GM23338 (cell line): ENCODE data around the gene HELZ. TPM values are rescaled to one million over a fixed set of nuclear protein-coding genes. Genes with fewer than 3 reads are reported as not detected.

Source experiments
- ATAC-seq: fragments of 200-7000 bp; cut with Tn5 transposase; 3 replicates; pipeline ENCODE4 v1.9.1; 2020
- DNase-seq: peaks from one replicate; pipeline ENCODE4 v3.0.0-alpha.2; 2015; ENCODE audit warnings: low spot score
- H2AFZ ChIP-seq: fragments of 200-600 bp; sonication (generic); 2 replicates; pipeline ENCODE4 v1.8.0; 2016; ENCODE audit warnings: antibody characterized with exemption, mild to moderate bottlenecking, moderate library complexity
- H3F3A ChIP-seq: fragments of 200-600 bp; sonication (generic); replicated peaks from 2 replicates; pipeline ENCODE4 v1.8.0; 2017; ENCODE audit warnings: antibody characterized with exemption, mixed run types, low read depth
- H3K27ac ChIP-seq: fragments of 200-600 bp; sonication (generic); 2 replicates; pipeline ENCODE4 v1.6.1; 2016; ENCODE audit warnings: low read depth
- H3K27me3 ChIP-seq: fragments of 200-600 bp; sonication (generic); 2 replicates; pipeline ENCODE4 v1.8.0; 2016; ENCODE audit warnings: mild to moderate bottlenecking, mixed run types, moderate library complexity; ENCODE audit not compliant: insufficient read depth
- H3K36me3 ChIP-seq: fragments of 200-600 bp; sonication (generic); 2 replicates; pipeline ENCODE4 v1.8.0; 2016; ENCODE audit warnings: mild to moderate bottlenecking; ENCODE audit not compliant: insufficient read depth
- H3K4me1 ChIP-seq: fragments of 200-600 bp; sonication (generic); 2 replicates; pipeline ENCODE4 v1.8.0; 2016; ENCODE audit warnings: mild to moderate bottlenecking, moderate library complexity; ENCODE audit not compliant: insufficient read depth
- H3K4me2 ChIP-seq: fragments of 200-600 bp; sonication (generic); 2 replicates; pipeline ENCODE4 v1.7.1; 2017; ENCODE audit warnings: mixed run types
- H3K4me3 ChIP-seq: fragments of 200-600 bp; sonication (generic); 2 replicates; pipeline ENCODE4 v1.6.1; 2016; ENCODE audit warnings: mixed run types
- H3K79me2 ChIP-seq: fragments of 200-600 bp; sonication (generic); replicated peaks from 2 replicates; pipeline ENCODE4 v1.8.0; 2017; ENCODE audit warnings: mild to moderate bottlenecking; ENCODE audit not compliant: insufficient read depth
- H3K9me2 ChIP-seq: fragments of 200-600 bp; sonication (generic); 2 replicates; pipeline ENCODE4 v1.8.0; 2017; ENCODE audit not compliant: insufficient read depth
- H4K20me1 ChIP-seq: fragments of 200-600 bp; sonication (generic); replicated peaks from 2 replicates; pipeline ENCODE4 v1.8.0; 2017; ENCODE audit warnings: mild to moderate bottlenecking; ENCODE audit not compliant: insufficient read depth
- H3K27ac Mint-ChIP-seq: 2 replicates; pipeline ENCODE4 v1.8.0; 2020; ENCODE audit warnings: inconsistent platforms, mild to moderate bottlenecking, moderate library complexity, mixed read lengths
- H3K27me3 Mint-ChIP-seq: 3 replicates; pipeline ENCODE4 v1.8.0; 2022; ENCODE audit warnings: low read depth, mild to moderate bottlenecking, moderate library complexity, mixed read lengths, inconsistent platforms; ENCODE audit not compliant: insufficient read depth, poor library complexity
- H3K36me3 Mint-ChIP-seq: 3 replicates; pipeline ENCODE4 v1.8.0; 2021; ENCODE audit warnings: low read depth, mild to moderate bottlenecking, inconsistent platforms, moderate library complexity, mixed read lengths
- H3K4me1 Mint-ChIP-seq: 3 replicates; pipeline ENCODE4 v1.8.0; 2020; ENCODE audit warnings: mild to moderate bottlenecking, inconsistent platforms, mixed read lengths
- H3K4me3 Mint-ChIP-seq: 3 replicates; pipeline ENCODE4 v1.8.0; 2021; ENCODE audit warnings: moderate library complexity, mild to moderate bottlenecking, inconsistent platforms, mixed read lengths
- H3K9me3 Mint-ChIP-seq: 3 replicates; pipeline ENCODE4 v1.8.0; 2020; ENCODE audit warnings: moderate library complexity, mild to moderate bottlenecking, inconsistent platforms, mixed read lengths
- CREB1 ChIP-seq: fragments of 250-450 bp; sonication (Bioruptor Pico); IDR thresholded peaks from 2 replicates; pipeline ENCODE4 v1.5.0; 2020; ENCODE audit warnings: low read depth, mild to moderate bottlenecking, moderate library complexity
- EZH2 ChIP-seq: fragments of 200-600 bp; sonication (generic); IDR thresholded peaks from one replicate; pipeline ENCODE4 v1.8.0; 2017; ENCODE audit warnings: antibody characterized with exemption, mild to moderate bottlenecking, low read depth; ENCODE audit not compliant: unreplicated experiment
- JUNB ChIP-seq: IDR thresholded peaks from one replicate; pipeline ENCODE4 v1.6.1; 2016; ENCODE audit warnings: antibody characterized with exemption; ENCODE audit not compliant: unreplicated experiment
- POLR2AphosphoS5 ChIP-seq: IDR thresholded peaks from 2 replicates; pipeline ENCODE4 v1.6.1; 2016; ENCODE audit warnings: antibody characterized with exemption, low read depth
- REST ChIP-seq: IDR thresholded peaks from one replicate; pipeline ENCODE4 v1.6.1; 2018; ENCODE audit warnings: antibody characterized with exemption; ENCODE audit not compliant: unreplicated experiment
- ZNF114 ChIP-seq: fragments of 250-450 bp; sonication (Bioruptor Pico); IDR thresholded peaks from 2 replicates; pipeline ENCODE4 v1.5.0; 2020; ENCODE audit warnings: mild to moderate bottlenecking, moderate library complexity
- polyA plus RNA-seq: library from polyadenylated mRNA; unstranded; fragments of >200 nt; fragmentation: Nextera tagmentation; extraction: Ambion mirVana; gene quantifications from 2 replicates; pipeline ENCODE4 v1.2.1, GENCODE V29; 2016
- total RNA-seq: library from RNA; depleted of rRNA; stranded (reverse); fragments of >200 nt; shearing (Covaris generic); gene quantifications from 2 replicates; pipeline ENCODE4 v1.2.3, GENCODE V29; 2014
- TF ChIP-seq, protein P1 (sequence below): fragments of 250-450 bp; sonication (Bioruptor Pico); IDR thresholded peaks from 2 replicates; pipeline ENCODE4 v1.5.0; 2020; ENCODE audit warnings: mild to moderate bottlenecking, moderate library complexity
- TF ChIP-seq, protein P2 (sequence below): IDR thresholded peaks from 2 replicates; pipeline ENCODE4 v1.6.1; 2016; ENCODE audit warnings: antibody characterized with exemption

The HELZ gene
- total and polyA plus RNA-seq, 2 experiments from 2014 or later: 38.9 to 62.0 TPM

GRCh38 chr17:67072885-67073284 is 172.1 kb downstream of the HELZ start:
- no peaks in the 10 kb centered on the region for H3K36me3 ChIP-seq
- H2AFZ ChIP-seq: no peak overlapping the region
- no peak overlapping the region for H3K4me3 ChIP-seq
- H3K27ac ChIP-seq: no peak overlapping the region
- no peak overlapping the region for H3K27ac Mint-ChIP-seq
- no peaks in the 10 kb centered on the region for H3K4me1 Mint-ChIP-seq
- no peaks in the 10 kb centered on the region for H3K9me2 ChIP-seq
- H3K4me1 ChIP-seq: no peaks in the 10 kb centered on the region
- no peaks in the 10 kb centered on the region for H3F3A ChIP-seq
- no peak overlapping the region for H3K4me2 ChIP-seq
- no peak overlapping the region for H3K4me3 Mint-ChIP-seq
- H3K9me3 Mint-ChIP-seq: no peaks in the 10 kb centered on the region
- ATAC-seq (no peak), DNase-seq (no peak)
- peaks cover 3% of the 10 kb centered on the region for H3K27me3 Mint-ChIP-seq
- no peaks in the 10 kb centered on the region for H3K27me3 ChIP-seq
- no peaks in the 10 kb centered on the region for H3K79me2 ChIP-seq
- no peaks in the 10 kb centered on the region for H3K36me3 Mint-ChIP-seq
- no peak for TF ChIP-seq JUNB
- TF ChIP-seq, protein P1, sequence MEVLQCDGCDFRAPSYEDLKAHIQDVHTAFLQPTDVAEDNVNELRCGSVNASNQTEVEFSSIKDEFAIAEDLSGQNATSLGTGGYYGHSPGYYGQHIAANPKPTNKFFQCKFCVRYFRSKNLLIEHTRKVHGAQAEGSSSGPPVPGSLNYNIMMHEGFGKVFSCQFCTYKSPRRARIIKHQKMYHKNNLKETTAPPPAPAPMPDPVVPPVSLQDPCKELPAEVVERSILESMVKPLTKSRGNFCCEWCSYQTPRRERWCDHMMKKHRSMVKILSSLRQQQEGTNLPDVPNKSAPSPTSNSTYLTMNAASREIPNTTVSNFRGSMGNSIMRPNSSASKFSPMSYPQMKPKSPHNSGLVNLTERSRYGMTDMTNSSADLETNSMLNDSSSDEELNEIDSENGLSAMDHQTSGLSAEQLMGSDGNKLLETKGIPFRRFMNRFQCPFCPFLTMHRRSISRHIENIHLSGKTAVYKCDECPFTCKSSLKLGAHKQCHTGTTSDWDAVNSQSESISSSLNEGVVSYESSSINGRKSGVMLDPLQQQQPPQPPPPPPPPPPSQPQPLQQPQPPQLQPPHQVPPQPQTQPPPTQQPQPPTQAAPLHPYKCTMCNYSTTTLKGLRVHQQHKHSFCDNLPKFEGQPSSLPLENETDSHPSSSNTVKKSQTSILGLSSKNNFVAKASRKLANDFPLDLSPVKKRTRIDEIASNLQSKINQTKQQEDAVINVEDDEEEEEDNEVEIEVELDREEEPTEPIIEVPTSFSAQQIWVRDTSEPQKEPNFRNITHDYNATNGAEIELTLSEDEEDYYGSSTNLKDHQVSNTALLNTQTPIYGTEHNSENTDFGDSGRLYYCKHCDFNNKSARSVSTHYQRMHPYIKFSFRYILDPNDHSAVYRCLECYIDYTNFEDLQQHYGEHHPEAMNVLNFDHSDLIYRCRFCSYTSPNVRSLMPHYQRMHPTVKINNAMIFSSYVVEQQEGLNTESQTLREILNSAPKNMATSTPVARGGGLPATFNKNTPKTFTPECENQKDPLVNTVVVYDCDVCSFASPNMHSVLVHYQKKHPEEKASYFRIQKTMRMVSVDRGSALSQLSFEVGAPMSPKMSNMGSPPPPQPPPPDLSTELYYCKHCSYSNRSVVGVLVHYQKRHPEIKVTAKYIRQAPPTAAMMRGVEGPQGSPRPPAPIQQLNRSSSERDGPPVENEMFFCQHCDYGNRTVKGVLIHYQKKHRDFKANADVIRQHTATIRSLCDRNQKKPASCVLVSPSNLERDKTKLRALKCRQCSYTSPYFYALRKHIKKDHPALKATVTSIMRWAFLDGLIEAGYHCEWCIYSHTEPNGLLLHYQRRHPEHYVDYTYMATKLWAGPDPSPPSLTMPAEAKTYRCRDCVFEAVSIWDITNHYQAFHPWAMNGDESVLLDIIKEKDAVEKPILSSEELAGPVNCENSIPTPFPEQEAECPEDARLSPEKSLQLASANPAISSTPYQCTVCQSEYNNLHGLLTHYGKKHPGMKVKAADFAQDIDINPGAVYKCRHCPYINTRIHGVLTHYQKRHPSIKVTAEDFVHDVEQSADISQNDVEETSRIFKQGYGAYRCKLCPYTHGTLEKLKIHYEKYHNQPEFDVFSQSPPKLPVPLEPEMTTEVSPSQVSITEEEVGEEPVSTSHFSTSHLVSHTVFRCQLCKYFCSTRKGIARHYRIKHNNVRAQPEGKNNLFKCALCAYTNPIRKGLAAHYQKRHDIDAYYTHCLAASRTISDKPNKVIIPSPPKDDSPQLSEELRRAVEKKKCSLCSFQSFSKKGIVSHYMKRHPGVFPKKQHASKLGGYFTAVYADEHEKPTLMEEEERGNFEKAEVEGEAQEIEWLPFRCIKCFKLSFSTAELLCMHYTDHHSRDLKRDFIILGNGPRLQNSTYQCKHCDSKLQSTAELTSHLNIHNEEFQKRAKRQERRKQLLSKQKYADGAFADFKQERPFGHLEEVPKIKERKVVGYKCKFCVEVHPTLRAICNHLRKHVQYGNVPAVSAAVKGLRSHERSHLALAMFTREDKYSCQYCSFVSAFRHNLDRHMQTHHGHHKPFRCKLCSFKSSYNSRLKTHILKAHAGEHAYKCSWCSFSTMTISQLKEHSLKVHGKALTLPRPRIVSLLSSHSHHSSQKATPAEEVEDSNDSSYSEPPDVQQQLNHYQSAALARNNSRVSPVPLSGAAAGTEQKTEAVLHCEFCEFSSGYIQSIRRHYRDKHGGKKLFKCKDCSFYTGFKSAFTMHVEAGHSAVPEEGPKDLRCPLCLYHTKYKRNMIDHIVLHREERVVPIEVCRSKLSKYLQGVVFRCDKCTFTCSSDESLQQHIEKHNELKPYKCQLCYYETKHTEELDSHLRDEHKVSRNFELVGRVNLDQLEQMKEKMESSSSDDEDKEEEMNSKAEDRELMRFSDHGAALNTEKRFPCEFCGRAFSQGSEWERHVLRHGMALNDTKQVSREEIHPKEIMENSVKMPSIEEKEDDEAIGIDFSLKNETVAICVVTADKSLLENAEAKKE: no peak
- no peak for TF ChIP-seq CREB1 (CRISPR knock-in tag)
- TF ChIP-seq, protein P2, sequence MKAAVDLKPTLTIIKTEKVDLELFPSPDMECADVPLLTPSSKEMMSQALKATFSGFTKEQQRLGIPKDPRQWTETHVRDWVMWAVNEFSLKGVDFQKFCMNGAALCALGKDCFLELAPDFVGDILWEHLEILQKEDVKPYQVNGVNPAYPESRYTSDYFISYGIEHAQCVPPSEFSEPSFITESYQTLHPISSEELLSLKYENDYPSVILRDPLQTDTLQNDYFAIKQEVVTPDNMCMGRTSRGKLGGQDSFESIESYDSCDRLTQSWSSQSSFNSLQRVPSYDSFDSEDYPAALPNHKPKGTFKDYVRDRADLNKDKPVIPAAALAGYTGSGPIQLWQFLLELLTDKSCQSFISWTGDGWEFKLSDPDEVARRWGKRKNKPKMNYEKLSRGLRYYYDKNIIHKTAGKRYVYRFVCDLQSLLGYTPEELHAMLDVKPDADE: no peak
- no peak for TF ChIP-seq POLR2AphosphoS5
- TF ChIP-seq ZNF114 (CRISPR knock-in tag): no peak
- no peak for TF ChIP-seq REST
- no peak for TF ChIP-seq EZH2
- no peaks in the 10 kb centered on the region for H4K20me1 ChIP-seq
